ENCODE results near the gene CENPN. TPM values are rescaled to one million over a fixed set of nuclear protein-coding genes. Genes with fewer than 3 reads are reported as not detected.

Gene CENPN
- total and polyA plus RNA-seq, 7 donors: 3.8 to 12.1 (median 5.3) TPM

DNA sequence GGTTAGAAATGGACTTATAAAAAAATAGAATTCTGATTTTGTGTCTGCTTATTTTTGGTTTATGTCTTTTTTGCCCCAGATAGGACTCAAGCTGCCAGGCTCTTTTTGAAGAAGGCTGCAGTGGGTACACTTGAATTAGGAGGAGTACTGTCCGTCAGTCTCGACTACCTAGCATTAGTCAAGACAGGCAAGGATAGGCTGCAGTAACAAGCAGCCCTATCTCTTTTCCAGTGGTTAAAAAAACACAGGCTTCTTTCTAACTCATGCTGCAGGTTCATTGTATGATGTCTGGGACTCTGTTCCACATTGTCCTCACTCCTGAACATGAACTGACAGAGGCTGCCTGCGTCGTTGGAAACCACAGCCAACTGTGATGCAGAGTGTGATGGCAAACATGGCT, 62.0 kb downstream of the CENPN start:
- no peak for DNase-seq
- intact Hi-C loops (cut with DNase I): no loop called here
- TF ChIP-seq POLR2A (IDR thresholded peaks at IDR 0.05) (no peak), POLR2AphosphoS5 (IDR thresholded peaks at IDR 0.05) (no peak), EP300 (IDR thresholded peaks at IDR 0.05) (no peak), CTCF (IDR thresholded peaks at IDR 0.05) (no peak)
- no peak overlapping the region for H3K27ac ChIP-seq
- no peaks in the 10 kb centered on the region for H3K9me3 ChIP-seq
- H3K4me1 ChIP-seq: no peaks in the 10 kb centered on the region
- WGBS, 2 donors: 95% methylated on average over 4 of the region's 4 CpGs
- no peak overlapping the region for H3K4me3 ChIP-seq
- no peaks in the 10 kb centered on the region for H3K27me3 ChIP-seq
- no peaks in the 10 kb centered on the region for H3K36me3 ChIP-seq

DNA sequence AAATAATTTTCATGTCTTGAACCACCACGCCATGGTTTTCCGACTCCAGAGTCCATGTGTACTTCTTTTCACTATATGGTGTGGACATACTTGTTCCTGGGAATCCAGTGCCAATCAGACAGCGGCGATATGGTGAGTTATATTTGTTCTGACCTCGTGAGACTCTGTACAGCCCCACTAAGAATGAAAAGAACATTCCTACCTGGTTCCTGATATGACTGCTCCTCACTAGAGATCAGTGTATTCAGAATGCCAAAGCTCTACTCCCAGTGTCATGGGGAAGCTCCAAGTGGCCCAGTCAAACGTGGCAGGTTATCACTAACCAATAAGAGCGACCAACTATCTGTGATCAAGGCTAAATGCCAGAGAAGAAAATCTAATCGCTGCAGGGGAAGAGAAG, 64.0 kb downstream of the CENPN start:
- TF ChIP-seq POLR2AphosphoS5 (IDR thresholded peaks at IDR 0.05) (no peak), EP300 (IDR thresholded peaks at IDR 0.05) (no peak), CTCF (IDR thresholded peaks at IDR 0.05) (no peak), POLR2A (IDR thresholded peaks at IDR 0.05) (no peak)
- Histone ChIP-seq H3K4me3 (no peak overlapping the region), H3K9me3 (no peaks in the 10 kb centered on the region), H3K4me1 (no peaks in the 10 kb centered on the region), H3K27ac (no peak overlapping the region), H3K36me3 (no peaks in the 10 kb centered on the region), H3K27me3 (no peaks in the 10 kb centered on the region)
- 80 to 82% methylated on average over 8 of the region's 8 CpGs for WGBS, 2 donors
- no peak for DNase-seq
- intact Hi-C loops (cut with DNase I): no loop called here

DNA sequence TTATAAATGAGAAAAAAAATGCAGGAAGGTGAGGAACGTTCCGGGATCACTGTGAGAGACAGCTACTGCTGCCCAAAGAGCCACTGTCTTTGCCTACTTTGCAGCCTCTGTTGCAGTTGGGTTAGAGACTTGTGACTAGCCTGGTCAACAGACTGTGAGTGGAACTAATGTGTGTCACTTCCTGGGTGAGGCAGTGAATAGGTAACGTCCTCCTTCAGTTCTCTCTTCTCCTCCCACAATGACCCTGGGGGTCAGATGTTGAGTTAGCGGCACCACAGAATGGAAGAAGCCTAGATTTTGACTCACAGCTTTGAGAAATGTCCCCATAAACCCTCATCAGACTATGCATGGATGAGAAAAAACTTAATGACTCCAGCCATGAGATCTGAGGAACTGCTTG, 64.8 kb downstream of the CENPN start:
- Histone ChIP-seq H3K9me3 (no peaks in the 10 kb centered on the region), H3K27me3 (no peaks in the 10 kb centered on the region), H3K36me3 (no peaks in the 10 kb centered on the region), H3K27ac (no peak overlapping the region), H3K4me1 (no peaks in the 10 kb centered on the region), H3K4me3 (no peak overlapping the region)
- no peak for DNase-seq
- no peak for TF ChIP-seq CTCF (IDR thresholded peaks at IDR 0.05)
- TF ChIP-seq EP300 (IDR thresholded peaks at IDR 0.05): no peak
- WGBS, 2 donors: 83 to 84% methylated on average over 4 of the region's 4 CpGs
- intact Hi-C loops (cut with DNase I): no loop called here

DNA sequence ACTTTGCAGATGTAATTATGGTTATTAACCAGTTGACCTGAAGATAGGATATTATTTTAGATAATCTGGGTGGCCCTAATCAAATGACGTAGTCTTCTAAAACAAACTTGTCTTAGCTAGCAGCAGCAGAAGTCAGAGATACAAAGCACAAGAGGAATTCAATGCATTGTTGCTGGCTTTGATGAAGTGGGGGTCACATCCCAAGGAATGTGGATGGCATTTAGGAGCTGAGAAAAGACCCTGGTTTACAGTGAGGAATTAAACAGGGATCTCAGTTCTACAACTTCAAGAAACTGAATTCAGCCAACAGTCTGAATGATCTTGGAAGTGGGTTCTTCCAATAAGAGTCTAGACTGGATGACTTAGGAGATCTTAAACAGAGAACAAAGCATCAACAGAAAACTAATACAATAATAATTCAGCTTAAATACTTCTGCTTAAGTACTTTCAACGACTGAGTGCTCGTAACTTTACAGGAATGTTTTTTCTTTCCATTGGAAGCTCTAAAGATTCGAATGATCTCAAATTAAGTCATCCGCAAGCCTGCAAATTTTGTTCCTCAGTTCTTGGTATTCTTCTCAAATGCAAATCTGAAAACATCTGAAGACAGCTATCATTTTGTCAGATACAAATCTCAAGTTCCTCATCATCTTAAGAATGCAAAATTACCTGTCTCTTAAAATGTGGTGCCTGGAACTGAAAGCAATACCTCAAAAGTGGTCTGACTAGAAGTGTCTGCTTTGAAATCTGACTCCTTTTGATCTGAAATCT, 66.7 kb downstream of the CENPN start:
- intact Hi-C loops (cut with DNase I): no loop called here

More for the DNA sequence above, 66.7 kb downstream of the CENPN start:
- TF ChIP-seq CTCF (IDR thresholded peaks at IDR 0.05) (no peak), POLR2A (IDR thresholded peaks at IDR 0.05) (no peak), POLR2AphosphoS5 (IDR thresholded peaks at IDR 0.05) (no peak), EP300 (IDR thresholded peaks at IDR 0.05) (no peak)
- Histone ChIP-seq H3K4me1 (peaks cover 0 to 5% (median 2%) of the 10 kb centered on the region in 4 donors), H3K27ac (no peak overlapping the region), H3K36me3 (no peaks in the 10 kb centered on the region), H3K9me3 (no peaks in the 10 kb centered on the region), H3K27me3 (no peaks in the 10 kb centered on the region), H3K4me3 (no peak overlapping the region)
- DNase-seq: no peak
- WGBS, 2 donors: 68 to 76% methylated on average over 5 of the region's 5 CpGs
